HUES64 (cell line): ENCODE measurements around the gene MAP2K4.

Experiments
- H3K27ac ChIP-seq: 2 replicates; pipeline ENCODE4 v1.7.0; 2013; ENCODE audit warnings: low read depth, low read length, inconsistent platforms
- H3K27me3 ChIP-seq: 2 replicates; pipeline ENCODE4 v1.6.1; 2013; ENCODE audit warnings: mild to moderate bottlenecking, low read length; ENCODE audit not compliant: insufficient read depth
- H3K36me3 ChIP-seq: 2 replicates; pipeline ENCODE4 v1.6.1; 2013; ENCODE audit warnings: mild to moderate bottlenecking, low read length; ENCODE audit not compliant: insufficient read depth
- H3K4me1 ChIP-seq: 2 replicates; pipeline ENCODE4 v1.6.1; 2013; ENCODE audit warnings: mild to moderate bottlenecking, low read length, moderate library complexity; ENCODE audit not compliant: insufficient read depth
- H3K4me3 ChIP-seq: 2 replicates; pipeline ENCODE4 v1.5.1; 2013; ENCODE audit warnings: mild to moderate bottlenecking, low read length, moderate library complexity
- H3K9ac ChIP-seq: 2 replicates; pipeline ENCODE4 v1.6.1; 2013; ENCODE audit warnings: mild to moderate bottlenecking, low read depth, low read length
- H3K9me3 ChIP-seq: 2 replicates; pipeline ENCODE4 v1.6.1; 2013; ENCODE audit warnings: low read depth, low read length; ENCODE audit not compliant: insufficient read depth
- WGBS: fragments of 150-250, 120-280 bp; methylation state at CpG from one replicate; pipeline ENCODE4 v1.1.7; 2013; ENCODE audit warnings: missing lambda C conversion rate; 5-methylcytosine and 5-hydroxymethylcytosine counted together

MAP2K4 gene

DNA sequence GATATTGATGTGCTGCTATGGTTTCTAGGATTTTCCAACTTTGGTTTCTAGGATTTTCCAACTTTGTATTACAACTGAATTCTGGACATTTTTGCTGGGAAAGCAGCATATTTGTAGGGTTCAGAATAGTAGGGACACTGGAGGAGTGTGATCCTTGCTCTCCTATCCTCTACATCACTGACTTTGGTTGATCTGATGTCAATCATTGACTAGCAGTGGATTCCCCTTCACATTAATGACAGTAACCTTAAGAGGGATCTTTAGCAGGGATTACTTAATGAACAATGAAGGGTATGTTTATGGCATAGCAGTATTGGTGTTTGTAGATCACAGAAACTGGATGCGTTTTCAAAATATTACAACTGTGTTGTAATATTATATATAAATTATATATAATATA lies 67.4 kb downstream of the MAP2K4 start:
- WGBS, result no CpG with 5 or more reads among the region's 1 CpG
- H3K36me3 ChIP-seq, result peaks cover 6% of the 10 kb centered on the region; the same call in 1 of the 2 replicates
- H3K4me3 ChIP-seq, result no peak overlapping the region
- no peaks in the 10 kb centered on the region for H3K9me3 ChIP-seq
- no peaks in the 10 kb centered on the region for H3K4me1 ChIP-seq
- no peaks in the 10 kb centered on the region for H3K27me3 ChIP-seq
- H3K9ac ChIP-seq, result no peak overlapping the region
- H3K27ac ChIP-seq, result no peak overlapping the region

DNA sequence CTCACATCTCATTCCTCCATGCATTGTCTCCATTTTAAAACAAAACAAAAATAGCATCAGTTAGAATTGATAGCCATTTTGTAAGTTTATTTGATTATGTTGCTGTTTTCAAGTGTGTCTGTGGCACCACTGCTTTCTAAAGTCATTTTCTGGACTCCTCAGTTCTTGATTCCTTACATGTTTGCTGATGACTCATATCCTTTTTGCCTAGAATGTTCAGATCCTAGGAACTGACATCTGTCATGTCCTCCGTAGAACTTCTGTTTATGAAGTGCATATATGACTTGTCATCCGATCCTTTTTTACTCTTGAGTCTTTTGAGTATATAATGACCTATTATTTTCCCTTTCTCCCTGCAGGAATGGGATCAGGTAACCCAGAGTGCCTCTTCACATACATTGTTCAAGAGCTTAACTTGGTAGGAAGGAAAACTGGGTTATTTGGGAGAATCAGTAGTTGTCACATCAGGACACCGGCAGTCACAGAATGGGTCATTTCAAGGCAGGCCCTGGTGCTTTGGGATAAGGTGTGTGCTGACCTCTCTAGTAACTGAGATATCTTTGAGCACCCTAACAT lies 69.2 kb downstream of the MAP2K4 start:
- H3K9me3 ChIP-seq, result no peaks in the 10 kb centered on the region
- WGBS, result 100% methylated on average over 1 of the region's 3 CpGs
- H3K4me1 ChIP-seq, result no peaks in the 10 kb centered on the region
- H3K4me3 ChIP-seq, result no peak overlapping the region
- peaks cover 5% of the 10 kb centered on the region; the same call in 1 of the 2 replicates for H3K36me3 ChIP-seq
- H3K27ac ChIP-seq, result no peak overlapping the region
- no peak overlapping the region for H3K9ac ChIP-seq
- H3K27me3 ChIP-seq, result no peaks in the 10 kb centered on the region

DNA sequence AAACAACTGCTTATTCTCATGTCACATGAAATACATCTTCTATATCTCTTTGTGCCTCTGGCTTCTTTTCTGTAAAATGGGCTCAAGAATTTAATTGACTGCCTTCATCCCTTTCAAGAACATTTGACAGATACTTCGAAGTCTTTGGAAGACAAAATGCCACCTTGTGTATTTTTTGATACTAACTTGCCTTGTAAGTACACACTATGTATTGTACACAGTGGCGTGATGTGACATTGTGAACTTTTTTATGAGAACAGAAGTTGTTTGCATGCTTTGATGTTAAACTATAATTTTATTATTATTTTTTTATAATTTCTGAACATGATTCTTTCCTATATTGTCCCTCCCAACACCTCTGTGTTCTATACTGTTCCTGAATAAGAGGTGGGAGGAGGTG lies 73.7 kb downstream of the MAP2K4 start:
- 87% methylated on average over 1 of the region's 2 CpGs for WGBS
- no peak overlapping the region for H3K27ac ChIP-seq

DNA sequence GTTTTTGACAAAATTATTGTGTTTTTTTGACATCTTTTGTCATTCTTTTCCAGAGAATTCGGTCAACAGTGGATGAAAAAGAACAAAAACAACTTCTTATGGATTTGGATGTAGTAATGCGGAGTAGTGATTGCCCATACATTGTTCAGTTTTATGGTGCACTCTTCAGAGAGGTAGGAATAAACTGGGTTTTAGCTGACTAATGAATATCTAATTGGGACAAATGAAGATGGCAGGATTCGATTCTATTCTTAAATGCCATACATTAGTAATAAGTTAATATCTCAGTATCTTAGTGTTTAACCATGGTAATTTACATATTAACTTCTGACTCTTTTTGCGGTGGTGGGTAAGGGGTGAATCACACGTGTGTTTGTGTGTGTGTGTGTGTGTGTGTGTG lies 74.8 kb downstream of the MAP2K4 start:
- no peak overlapping the region for H3K9ac ChIP-seq
- H3K9me3 ChIP-seq, result no peaks in the 10 kb centered on the region
- H3K4me1 ChIP-seq, result no peaks in the 10 kb centered on the region
- peaks cover 31% of the 10 kb centered on the region for H3K36me3 ChIP-seq
- H3K27ac ChIP-seq, result no peak overlapping the region
- 88% methylated on average over 4 of the region's 5 CpGs for WGBS
- H3K4me3 ChIP-seq, result no peak overlapping the region
- no peaks in the 10 kb centered on the region for H3K27me3 ChIP-seq

More for the DNA sequence above, 73.7 kb downstream of the MAP2K4 start:
- Histone ChIP-seq H3K9ac (no peak overlapping the region), H3K36me3 (peaks cover 24% of the 10 kb centered on the region), H3K27me3 (no peaks in the 10 kb centered on the region), H3K4me3 (no peak overlapping the region), H3K4me1 (no peaks in the 10 kb centered on the region), H3K9me3 (no peaks in the 10 kb centered on the region)

DNA sequence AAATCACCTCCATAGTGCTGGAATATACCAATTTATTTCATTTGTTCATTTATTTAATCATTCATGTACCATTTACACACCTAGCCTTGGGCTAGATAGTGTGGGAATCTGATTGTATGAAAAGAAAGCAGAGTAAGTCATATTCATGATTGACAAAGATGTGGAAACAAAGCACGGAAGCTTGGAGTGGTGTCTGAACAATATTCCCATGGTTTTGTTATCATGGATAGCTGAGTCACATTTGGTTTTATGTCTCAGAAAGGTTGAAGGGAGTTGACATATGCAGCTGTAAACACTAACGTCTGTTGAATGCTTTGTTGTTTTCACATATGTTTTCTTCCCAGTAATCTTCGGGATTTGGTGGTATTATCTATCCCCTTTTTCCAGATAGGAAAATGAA lies 76.6 kb downstream of the MAP2K4 start:
- H3K4me1 ChIP-seq, result no peaks in the 10 kb centered on the region
- no peaks in the 10 kb centered on the region for H3K27me3 ChIP-seq
- H3K9ac ChIP-seq, result no peak overlapping the region
- peaks cover 33% of the 10 kb centered on the region for H3K36me3 ChIP-seq
- H3K27ac ChIP-seq, result no peak overlapping the region
- 0 out of 2 replicates have a peak, but pooled peaks cover 5% of the 10 kb centered on the region for H3K9me3 ChIP-seq
- H3K4me3 ChIP-seq, result no peak overlapping the region
- 93% methylated on average over 3 of the region's 3 CpGs for WGBS

DNA sequence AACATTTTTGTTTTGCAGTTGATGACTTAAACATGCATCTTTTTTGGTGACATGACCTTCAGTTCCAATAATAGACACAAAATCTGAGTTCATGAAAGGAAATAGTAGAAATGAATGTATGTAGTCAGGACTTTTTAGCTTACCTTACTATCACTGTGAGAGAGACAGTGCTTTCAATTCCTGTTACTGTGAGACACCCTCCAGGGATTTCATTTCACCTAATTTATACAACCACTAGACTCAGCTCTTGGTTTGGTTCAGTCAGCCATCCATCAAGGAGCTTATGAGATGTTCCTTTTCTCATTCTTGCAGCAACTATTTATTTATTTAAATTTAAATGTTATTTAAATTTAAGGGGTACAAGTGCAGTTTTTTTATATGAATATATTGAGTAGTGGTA lies 77.9 kb downstream of the MAP2K4 start:
- no peaks in the 10 kb centered on the region for H3K4me1 ChIP-seq
- H3K27ac ChIP-seq, result no peak overlapping the region
- H3K4me3 ChIP-seq, result no peak overlapping the region
- H3K36me3 ChIP-seq, result peaks cover 33% of the 10 kb centered on the region
- H3K9ac ChIP-seq, result no peak overlapping the region
- H3K9me3 ChIP-seq, result 0 out of 2 replicates have a peak, but pooled peaks cover 5% of the 10 kb centered on the region
- no peaks in the 10 kb centered on the region for H3K27me3 ChIP-seq

DNA sequence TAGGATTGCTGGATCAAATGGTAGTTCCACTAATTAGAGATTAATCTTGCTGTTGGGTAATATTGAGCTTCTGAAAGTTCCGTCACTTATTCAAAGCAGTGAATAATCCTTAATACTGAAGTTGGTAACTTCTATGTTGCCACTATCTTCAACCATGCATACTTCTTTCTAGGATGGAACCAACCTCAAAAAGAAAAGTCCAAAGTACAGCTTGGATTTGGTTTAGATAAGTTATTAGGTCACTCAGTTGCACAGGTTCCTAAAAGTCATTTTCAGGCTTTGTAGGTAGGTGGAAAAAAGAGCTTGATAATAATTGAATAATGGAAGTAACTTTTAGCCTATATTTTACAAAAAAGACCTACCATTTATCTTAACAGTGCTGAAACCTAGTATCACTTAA lies 78.7 kb downstream of the MAP2K4 start:
- Histone ChIP-seq H3K36me3 (peaks cover 31% of the 10 kb centered on the region), H3K27me3 (no peaks in the 10 kb centered on the region), H3K4me1 (peaks cover 7% of the 10 kb centered on the region; the same call in 1 of the 2 replicates), H3K27ac (no peak overlapping the region), H3K9ac (no peak overlapping the region), H3K9me3 (0 out of 2 replicates have a peak, but pooled peaks cover 5% of the 10 kb centered on the region), H3K4me3 (no peak overlapping the region)
- 86% methylated on average over 1 of the region's 1 CpG for WGBS

DNA sequence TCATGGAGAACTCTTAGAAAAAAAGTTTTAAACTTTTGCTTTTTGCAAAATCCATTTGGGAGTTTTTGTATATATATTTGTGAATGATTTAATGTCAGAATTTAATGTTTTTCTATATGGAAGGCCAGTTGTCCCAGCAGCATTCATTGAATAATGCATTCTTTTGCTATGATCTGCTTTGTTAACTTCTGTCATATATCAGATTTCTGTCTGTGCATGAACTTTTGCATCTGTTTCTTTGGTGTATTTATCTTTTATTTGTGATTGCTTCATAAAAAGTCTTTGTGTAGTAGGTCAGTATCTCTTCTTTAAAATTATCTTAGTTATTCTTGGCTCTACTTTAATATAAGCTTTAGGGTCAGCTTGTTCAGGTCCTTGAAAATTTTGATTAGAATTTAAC lies 84.2 kb downstream of the MAP2K4 start:
- peaks cover 20% of the 10 kb centered on the region for H3K36me3 ChIP-seq
- 0 out of 2 replicates have a peak, but pooled peaks cover 5% of the 10 kb centered on the region for H3K9me3 ChIP-seq
- peaks cover 12% of the 10 kb centered on the region; the same call in 1 of the 2 replicates for H3K4me1 ChIP-seq
- no peak overlapping the region for H3K27ac ChIP-seq
- no peak overlapping the region for H3K9ac ChIP-seq
- H3K4me3 ChIP-seq, result no peak overlapping the region
- H3K27me3 ChIP-seq, result no peaks in the 10 kb centered on the region

DNA sequence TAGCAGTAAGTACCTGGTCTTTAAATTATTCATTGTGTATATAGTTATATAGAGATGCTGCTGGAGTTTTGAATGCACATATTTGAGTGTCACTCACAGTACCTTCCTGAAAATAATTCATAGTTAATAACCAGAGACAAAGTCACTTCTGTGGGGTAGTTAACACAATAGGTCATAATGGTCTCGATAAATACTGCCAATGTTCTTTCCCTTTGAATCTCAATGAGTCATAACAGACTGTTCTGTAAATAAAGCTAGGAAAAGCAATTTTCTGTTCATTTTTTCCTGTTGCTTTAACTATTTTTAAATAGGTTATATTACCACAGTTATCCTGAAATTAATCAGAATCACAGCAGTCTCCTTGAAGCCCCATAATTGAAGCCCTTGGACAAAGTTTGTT lies 87.2 kb downstream of the MAP2K4 start:
- WGBS, result 75% methylated on average over 1 of the region's 1 CpG
- no peaks in the 10 kb centered on the region for H3K9me3 ChIP-seq

DNA sequence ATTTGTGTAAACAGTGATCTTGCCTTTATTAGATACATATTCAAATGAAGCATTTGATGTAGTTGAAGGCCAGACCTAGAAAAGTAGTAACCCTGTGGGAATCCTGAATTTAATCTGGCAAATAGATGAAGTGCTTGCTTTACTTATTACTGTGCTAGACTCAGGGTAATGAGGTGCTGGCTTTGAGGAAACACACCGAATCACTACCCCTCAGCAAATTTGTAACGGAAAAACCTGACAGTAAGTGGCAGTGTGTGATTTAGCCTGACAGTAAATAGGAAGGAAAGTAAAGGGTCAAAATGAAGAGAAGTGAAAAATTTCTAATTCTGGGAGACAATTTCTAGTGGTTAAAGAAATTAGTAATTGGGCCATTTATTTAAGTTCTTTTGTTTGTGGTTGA lies 90.2 kb downstream of the MAP2K4 start:
- H3K9me3 ChIP-seq, result no peaks in the 10 kb centered on the region
- no peak overlapping the region for H3K4me3 ChIP-seq
- no peaks in the 10 kb centered on the region for H3K27me3 ChIP-seq
- WGBS, result 97% methylated on average over 2 of the region's 2 CpGs
- H3K36me3 ChIP-seq, result peaks cover 62% of the 10 kb centered on the region
- H3K9ac ChIP-seq, result no peak overlapping the region
- H3K27ac ChIP-seq, result no peak overlapping the region
- no peaks in the 10 kb centered on the region for H3K4me1 ChIP-seq

More for the DNA sequence above, 87.2 kb downstream of the MAP2K4 start:
- Histone ChIP-seq H3K4me1 (peaks cover 12% of the 10 kb centered on the region; the same call in 1 of the 2 replicates), H3K9ac (no peak overlapping the region), H3K36me3 (peaks cover 32% of the 10 kb centered on the region), H3K27ac (no peak overlapping the region), H3K4me3 (no peak overlapping the region), H3K27me3 (no peaks in the 10 kb centered on the region)

DNA sequence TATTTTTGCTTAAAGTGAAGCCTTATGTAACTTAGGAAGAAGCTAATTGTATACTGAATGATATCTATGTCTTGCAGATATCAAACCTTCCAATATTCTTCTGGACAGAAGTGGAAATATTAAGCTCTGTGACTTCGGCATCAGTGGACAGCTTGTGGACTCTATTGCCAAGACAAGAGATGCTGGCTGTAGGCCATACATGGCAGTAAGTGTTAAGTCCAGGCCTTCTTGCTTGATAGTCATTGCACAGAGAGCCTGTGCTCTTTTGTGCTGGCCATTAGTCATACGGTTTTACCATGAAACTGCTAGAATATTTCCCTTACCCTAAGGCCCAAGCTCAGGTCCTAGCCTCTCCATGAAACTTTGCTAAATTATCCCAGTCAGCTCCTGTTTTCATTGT lies 92.5 kb downstream of the MAP2K4 start:
- Histone ChIP-seq H3K27ac (no peak overlapping the region), H3K36me3 (peaks cover 78% of the 10 kb centered on the region), H3K9ac (no peak overlapping the region), H3K9me3 (no peaks in the 10 kb centered on the region), H3K4me3 (no peak overlapping the region), H3K27me3 (no peaks in the 10 kb centered on the region), H3K4me1 (no peaks in the 10 kb centered on the region)
- WGBS, result 93% methylated on average over 2 of the region's 2 CpGs
